Tibial artery (tissue), 4 donors: ENCODE data around the gene AKAP12.

Source experiments
- DNase-seq, 2 donors: peaks; one replicate each; pipeline ENCODE4 v3.0.0-alpha.2; 2019
- H3K27ac ChIP-seq, 2 donors: fragments of 200-600 bp; sonication (generic) in 1 of 2; 1 replicate in 1 of 2; 2 replicates in 1 of 2; pipeline ENCODE4 v1.5.1; 2018 to 2019; ENCODE audit warnings: mild to moderate bottlenecking in 1 of 2
- H3K27me3 ChIP-seq, 2 donors: fragments of 200-600 bp; sonication (generic) in 1 of 2; one replicate each; pipeline versions ENCODE4 v1.5.1 to v1.6.0; 2016 to 2019
- H3K36me3 ChIP-seq, 3 donors: fragments of 200-600 bp; sonication (generic) in 2 of 3; one replicate each; pipeline ENCODE4 v1.5.1; 2016 to 2019; ENCODE audit warnings: mild to moderate bottlenecking in 2 of 3
- H3K4me1 ChIP-seq, 4 donors: fragments of 200-600 bp; sonication (generic) in 2 of 4; 1 replicate in 3 of 4; 2 replicates in 1 of 4; pipeline ENCODE4 v1.5.1; 2016 to 2019
- H3K4me3 ChIP-seq, 2 donors: fragments of 200-600 bp; sonication (generic) in 1 of 2; 1 replicate in 1 of 2; 2 replicates in 1 of 2; pipeline ENCODE4 v1.5.1; 2018 to 2019; ENCODE audit warnings: mild to moderate bottlenecking in 2 of 2
- H3K9me3 ChIP-seq, 3 donors: fragments of 200-600 bp; sonication (generic) in 1 of 3; one replicate each; pipeline ENCODE4 v1.5.1; 2016 to 2019
- CTCF ChIP-seq, 2 experiments: fragments of 200-600 bp in 1 of 2; fragments of 450-650 bp in 1 of 2; IDR thresholded peaks; one replicate each; pipeline ENCODE4 v1.5.1; 2017 to 2019; ENCODE audit warnings: antibody characterized with exemption in 2 of 2, mild to moderate bottlenecking in 1 of 2, moderate library complexity in 1 of 2
- intact Hi-C: fragments of 100-400 bp; cut with DNase I; formaldehyde crosslinking; loops from one replicate; pipeline ENCODE4 v1.15.0; 2023; ENCODE audit warnings: low total_unique reads

Gene AKAP12

GRCh38 chr6:151349651-151350270, 110.0 kb downstream of the AKAP12 start:
- DNase-seq = no peak
- H3K4me3 ChIP-seq = no peak overlapping the region
- H3K36me3 ChIP-seq = peaks cover 0 to 22% (median 22%) of the 10 kb centered on the region in 3 donors
- no peaks in the 10 kb centered on the region for H3K4me1 ChIP-seq
- H3K9me3 ChIP-seq = no peaks in the 10 kb centered on the region
- no peak overlapping the region for H3K27ac ChIP-seq
- TF ChIP-seq CTCF (IDR thresholded peaks at IDR 0.05) = no peak
- intact Hi-C loops = no loop called here
- no peaks in the 10 kb centered on the region for H3K27me3 ChIP-seq

GRCh38 chr6:151350442-151351145, 110.8 kb downstream of the AKAP12 start:
- H3K4me1 ChIP-seq = no peaks in the 10 kb centered on the region
- no peaks in the 10 kb centered on the region for H3K27me3 ChIP-seq
- no peak overlapping the region for H3K4me3 ChIP-seq
- DNase-seq = no peak
- no peak for TF ChIP-seq CTCF (IDR thresholded peaks at IDR 0.05)
- H3K27ac ChIP-seq = no peak overlapping the region
- H3K9me3 ChIP-seq = no peaks in the 10 kb centered on the region
- H3K36me3 ChIP-seq = peaks cover 0 to 22% (median 22%) of the 10 kb centered on the region in 3 donors
- intact Hi-C loops = no loop called here

- Histone ChIP-seq H3K4me3 (no peak overlapping the region), H3K36me3 (peaks cover 0 to 22% (median 22%) of the 10 kb centered on the region in 3 donors), H3K4me1 (no peaks in the 10 kb centered on the region), H3K27ac (no peak overlapping the region), H3K9me3 (no peaks in the 10 kb centered on the region), H3K27me3 (no peaks in the 10 kb centered on the region)
- DNase-seq = no peak
- intact Hi-C loops = no loop called here
- TF ChIP-seq CTCF (IDR thresholded peaks at IDR 0.05) = no peak
Measured at GRCh38 chr6:151351146-151351700, 111.5 kb downstream of the AKAP12 start.

- TF ChIP-seq CTCF (IDR thresholded peaks at IDR 0.05) = no peak
- DNase-seq = no peak
Measured at GRCh38 chr6:151351731-151352130, 112.0 kb downstream of the AKAP12 start.

GRCh38 chr6:151352410-151353396, 112.9 kb downstream of the AKAP12 start:
- peaks cover 0 to 6% (median 0%) of the 10 kb centered on the region in 4 donors for H3K4me1 ChIP-seq
- peaks cover 0 to 22% (median 22%) of the 10 kb centered on the region in 3 donors for H3K36me3 ChIP-seq
- no peaks in the 10 kb centered on the region for H3K27me3 ChIP-seq
- no peak for DNase-seq
- intact Hi-C loops = no loop called here
- TF ChIP-seq CTCF (IDR thresholded peaks at IDR 0.05) = no peak
- no peak overlapping the region for H3K27ac ChIP-seq
- no peak overlapping the region for H3K4me3 ChIP-seq
- no peaks in the 10 kb centered on the region for H3K9me3 ChIP-seq

More at GRCh38 chr6:151351731-151352130, 112.0 kb downstream of the AKAP12 start:
- no peaks in the 10 kb centered on the region for H3K9me3 ChIP-seq
- H3K36me3 ChIP-seq = peaks cover 0 to 22% (median 22%) of the 10 kb centered on the region in 3 donors
- H3K4me1 ChIP-seq = peaks cover 0 to 4% (median 0%) of the 10 kb centered on the region in 4 donors
- intact Hi-C loops = no loop called here
- no peak overlapping the region for H3K27ac ChIP-seq
- no peak overlapping the region for H3K4me3 ChIP-seq
- H3K27me3 ChIP-seq = no peaks in the 10 kb centered on the region
